Prostate gland (tissue), 2 donors: Measurements from ENCODE around the gene NTNG1.

Source experiments
- POLR2A ChIP-seq: fragments of 450-650 bp; IDR thresholded peaks from one replicate; pipeline ENCODE4 v1.6.1; 2016; ENCODE audit warnings: antibody characterized with exemption, mild to moderate bottlenecking
- POLR2AphosphoS5 ChIP-seq: sonication (generic); formaldehyde crosslinking; IDR thresholded peaks from one replicate; pipeline ENCODE4 v1.6.1; 2017; ENCODE audit warnings: antibody characterized with exemption
- TF ChIP-seq, protein P1 (sequence below), 4 experiments: fragments of 200-600 bp in 2 of 4; fragments of 450-650 bp in 2 of 4; sonication (generic) in 2 of 4; IDR thresholded peaks; 1 replicate in 3 of 4; 2 replicates in 1 of 4; pipeline ENCODE4 v1.5.1; 2016 to 2019; ENCODE audit warnings: antibody characterized with exemption in 4 of 4, mild to moderate bottlenecking in 2 of 4, moderate library complexity in 2 of 4

DNA sequence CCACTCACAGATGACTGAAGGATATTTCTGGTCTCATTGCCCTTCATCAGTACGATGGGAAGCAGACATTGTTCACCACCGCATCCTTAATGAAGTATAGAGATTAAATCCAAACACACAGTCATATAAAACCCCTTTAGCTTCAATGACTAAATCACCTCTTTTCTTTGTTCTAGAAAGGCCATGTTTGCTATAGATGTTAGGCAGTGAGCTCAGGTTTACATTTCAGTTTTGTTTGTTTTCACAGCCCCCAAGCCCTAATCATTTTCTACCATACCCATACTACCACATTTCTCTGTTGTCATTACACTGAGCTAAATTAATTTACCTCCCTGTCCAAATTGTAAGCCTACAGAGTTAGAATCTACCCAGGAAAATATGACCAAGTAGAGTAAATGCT lies 385.1 kb downstream of the NTNG1 start:
- TF ChIP-seq, protein P1, sequence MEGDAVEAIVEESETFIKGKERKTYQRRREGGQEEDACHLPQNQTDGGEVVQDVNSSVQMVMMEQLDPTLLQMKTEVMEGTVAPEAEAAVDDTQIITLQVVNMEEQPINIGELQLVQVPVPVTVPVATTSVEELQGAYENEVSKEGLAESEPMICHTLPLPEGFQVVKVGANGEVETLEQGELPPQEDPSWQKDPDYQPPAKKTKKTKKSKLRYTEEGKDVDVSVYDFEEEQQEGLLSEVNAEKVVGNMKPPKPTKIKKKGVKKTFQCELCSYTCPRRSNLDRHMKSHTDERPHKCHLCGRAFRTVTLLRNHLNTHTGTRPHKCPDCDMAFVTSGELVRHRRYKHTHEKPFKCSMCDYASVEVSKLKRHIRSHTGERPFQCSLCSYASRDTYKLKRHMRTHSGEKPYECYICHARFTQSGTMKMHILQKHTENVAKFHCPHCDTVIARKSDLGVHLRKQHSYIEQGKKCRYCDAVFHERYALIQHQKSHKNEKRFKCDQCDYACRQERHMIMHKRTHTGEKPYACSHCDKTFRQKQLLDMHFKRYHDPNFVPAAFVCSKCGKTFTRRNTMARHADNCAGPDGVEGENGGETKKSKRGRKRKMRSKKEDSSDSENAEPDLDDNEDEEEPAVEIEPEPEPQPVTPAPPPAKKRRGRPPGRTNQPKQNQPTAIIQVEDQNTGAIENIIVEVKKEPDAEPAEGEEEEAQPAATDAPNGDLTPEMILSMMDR (IDR thresholded peaks at IDR 0.05), result no peak
- TF ChIP-seq POLR2A (no peak), POLR2AphosphoS5 (no peak)
